GM12878 (cell line): ENCODE measurements around the gene EMID1. TPM values are rescaled to one million over a fixed set of nuclear protein-coding genes. Genes with fewer than 3 reads are reported as not detected.
A peak's percentile ranks its signal among the peaks of the same experiment; 100 is the strongest.

Experiments used
- DPF2 ChIP-seq: fragments of 450-650 bp; IDR thresholded peaks from 2 replicates; pipeline ENCODE4 v1.6.1; 2017; ENCODE audit warnings: mild to moderate bottlenecking
- EGR1 ChIP-seq, 2 experiments: IDR thresholded peaks; 1 replicate in 1 of 2; 2 replicates in 1 of 2; pipeline ENCODE4 v1.6.1; 2011 to 2012; ENCODE audit warnings: low read depth in 2 of 2, low read length in 2 of 2, borderline replicate concordance in 1 of 2, mild to moderate bottlenecking in 1 of 2, moderate library complexity in 1 of 2
- FOS ChIP-seq: IDR thresholded peaks from 3 replicates; pipeline ENCODE4 v1.6.1; 2011; ENCODE audit warnings: borderline replicate concordance; ENCODE audit not compliant: insufficient read length; ENCODE audit errors: extremely low read depth
- GATAD2B ChIP-seq: fragments of 450-650 bp; conservative IDR thresholded peaks from 2 replicates; pipeline ENCODE4 v1.6.1; 2017; ENCODE audit warnings: low read depth, mild to moderate bottlenecking, moderate library complexity
- IKZF1 ChIP-seq: fragments of 450-650 bp; conservative IDR thresholded peaks from 2 replicates; pipeline ENCODE4 v1.6.1; 2017; ENCODE audit warnings: antibody characterized with exemption, mild to moderate bottlenecking
- MEF2A ChIP-seq: IDR thresholded peaks from 2 replicates; pipeline ENCODE4 v1.6.1; 2011; ENCODE audit warnings: low read depth, mild to moderate bottlenecking, low read length, moderate library complexity; ENCODE audit not compliant: insufficient read depth
- MXI1 ChIP-seq: fragments of 150-350 bp; IDR thresholded peaks from 2 replicates; pipeline ENCODE4 v1.6.1; 2011; ENCODE audit warnings: low read depth, mild to moderate bottlenecking, inconsistent platforms, low read length, improper control_type of control experiment
- PKNOX1 ChIP-seq: fragments of 450-650 bp; IDR thresholded peaks from 2 replicates; pipeline ENCODE4 v1.6.1; 2016; ENCODE audit warnings: mild to moderate bottlenecking
- RAD21 ChIP-seq: IDR thresholded peaks from 2 replicates; pipeline ENCODE4 v1.6.1; 2011; ENCODE audit warnings: mild to moderate bottlenecking, low read depth, low read length, moderate library complexity; ENCODE audit not compliant: insufficient read depth
- RB1 ChIP-seq: fragments of 450-650 bp; formaldehyde crosslinking; IDR thresholded peaks from 2 replicates; pipeline ENCODE4 v1.6.1; 2017; ENCODE audit warnings: mild to moderate bottlenecking, borderline replicate concordance
- RELB ChIP-seq: fragments of 450-650 bp; IDR thresholded peaks from 2 replicates; pipeline ENCODE4 v1.6.1; 2017; ENCODE audit warnings: low read depth, mild to moderate bottlenecking, moderate library complexity
- SPI1 ChIP-seq: IDR thresholded peaks from 2 replicates; pipeline ENCODE4 v1.6.1; 2011; ENCODE audit warnings: low read depth, mild to moderate bottlenecking, low read length, moderate library complexity, borderline replicate concordance; ENCODE audit not compliant: insufficient read depth
- STAT1 ChIP-seq: fragments of 450-650 bp; conservative IDR thresholded peaks from 2 replicates; pipeline ENCODE4 v1.6.1; 2014; ENCODE audit warnings: antibody characterized with exemption, mild to moderate bottlenecking
- SUZ12 ChIP-seq: fragments of 200-600 bp; sonication (generic); IDR thresholded peaks from one replicate; pipeline ENCODE4 v1.6.1; 2018; ENCODE audit warnings: antibody characterized with exemption, mild to moderate bottlenecking; ENCODE audit not compliant: unreplicated experiment
- TBL1XR1 ChIP-seq: IDR thresholded peaks from 2 replicates; pipeline ENCODE4 v1.6.1; 2012; ENCODE audit warnings: low read depth, low read length, improper control_type of control experiment
- ZNF24 ChIP-seq: fragments of 450-650 bp; IDR thresholded peaks from 2 replicates; pipeline ENCODE4 v1.6.1; 2017; ENCODE audit warnings: antibody characterized with exemption, mild to moderate bottlenecking
- polyA plus RNA-seq, 11 experiments: library from polyadenylated mRNA; depleted of rRNA in 4 of 11; unstranded in 6 of 11; stranded (reverse) in 5 of 11; fragments of >200 nt; fragmentation: Nextera tagmentation in 4 of 11; fragmentation: Illumina TruSeq in 1 of 11; extraction: Ambion mirVana in 4 of 11; extraction: Trizol in 1 of 11; gene quantifications; 1 replicate in 1 of 11; 2 replicates in 10 of 11; pipeline versions ENCODE4 v1.2.1 to v1.2.3, GENCODE V29; 2011 to 2016; ENCODE audit warnings: inconsistent platforms in 2 of 11, missing spikeins in 2 of 11, low read depth in 1 of 11
- total RNA-seq, 4 experiments: library from RNA; depleted of rRNA in 3 of 4; stranded (reverse); fragments of >200 nt in 3 of 4; fragmentation: Illumina TruSeq in 1 of 4; extraction: Trizol in 1 of 4; gene quantifications; 2 replicates each; pipeline versions ENCODE4 v1.2.1 to v1.2.3, GENCODE V29; 2013 to 2021
- TF ChIP-seq, protein P1 (sequence below): fragments of 450-650 bp; IDR thresholded peaks from 2 replicates; pipeline ENCODE4 v1.6.1; 2017; ENCODE audit warnings: mild to moderate bottlenecking
- TF ChIP-seq, protein P2 (sequence below): fragments of 450-650 bp; formaldehyde crosslinking; IDR thresholded peaks from 2 replicates; pipeline ENCODE4 v1.5.0; 2022; ENCODE audit warnings: mild to moderate bottlenecking, missing genetic modification characterization
- TF ChIP-seq, protein P3 (sequence below): fragments of 450-650 bp; conservative IDR thresholded peaks from 2 replicates; pipeline ENCODE4 v1.6.1; 2017; ENCODE audit warnings: mild to moderate bottlenecking, moderate library complexity

Gene EMID1
- total and polyA plus RNA-seq, 10 of the 15 experiments (the other 5 are each of a cell fraction or from before 2014, with no cell fraction given): 1.2 to 60.3 (median 12.0) TPM

DNA sequence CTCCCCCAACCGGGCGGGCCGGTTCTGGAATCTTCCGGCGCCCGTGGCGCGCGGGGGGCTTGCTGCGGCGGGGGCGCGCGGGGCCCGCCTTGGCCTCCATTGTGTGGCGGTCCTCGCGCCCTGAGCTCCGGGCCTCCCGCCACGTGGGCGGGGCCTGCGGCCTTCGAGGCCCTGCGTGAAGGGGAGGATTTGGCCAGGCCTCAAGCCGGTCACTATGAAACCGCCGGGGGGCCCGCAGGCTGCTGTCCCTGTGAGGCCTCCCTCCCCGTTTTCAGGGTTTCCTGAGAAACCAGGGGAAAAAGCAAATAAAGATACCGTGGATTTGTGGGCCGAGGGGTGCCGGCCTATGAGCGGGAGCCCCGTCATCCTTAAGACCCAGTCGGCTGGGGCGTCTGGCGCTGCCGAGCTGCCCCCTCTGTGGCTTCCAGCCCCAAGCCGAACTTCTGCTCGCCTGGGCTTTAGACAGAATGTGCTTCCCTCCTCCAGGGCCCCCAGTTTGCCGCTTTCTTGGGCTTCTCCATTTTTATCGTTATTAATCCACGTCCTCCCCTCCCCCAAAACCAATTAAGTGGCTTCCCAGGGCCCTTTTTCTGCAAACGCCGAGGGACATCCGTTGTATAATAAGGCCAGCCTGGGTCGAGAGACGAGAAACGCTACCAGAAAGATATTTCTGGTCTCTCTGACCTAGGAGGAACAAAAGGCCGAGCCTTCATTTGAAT is 63.0 kb downstream of the EMID1 start (continued):
- TF ChIP-seq RB1 (0 out of 2 replicates have a peak, but pooled peaks have one; percentile 9), SUZ12 (no peak), RELB (no peak), IKZF1 (0 out of 2 replicates have a peak, but pooled peaks have one; percentile 17), EGR1 (IDR thresholded peaks at IDR 0.05; ENCODE audit: borderline replicate concordance in 1 of 2, low read depth in 2 of 2, low read length in 2 of 2) (0 out of 3 replicates have a peak, but pooled peaks of 1 of the 2 experiments have one; percentile 45), TBL1XR1 (no peak), DPF2 (no peak; the same call in none of the 2 replicates), STAT1 (no peak), RAD21 (no peak), ZNF24 (0 out of 2 replicates have a peak, but pooled peaks have one; percentile 49), GATAD2B (peak; percentile 81), MXI1 (peak; percentile 26; the same call in 1 of the 2 replicates), SPI1 (no peak), PKNOX1 (no peak), FOS (no peak), MEF2A (no peak)
- TF ChIP-seq, protein P1, sequence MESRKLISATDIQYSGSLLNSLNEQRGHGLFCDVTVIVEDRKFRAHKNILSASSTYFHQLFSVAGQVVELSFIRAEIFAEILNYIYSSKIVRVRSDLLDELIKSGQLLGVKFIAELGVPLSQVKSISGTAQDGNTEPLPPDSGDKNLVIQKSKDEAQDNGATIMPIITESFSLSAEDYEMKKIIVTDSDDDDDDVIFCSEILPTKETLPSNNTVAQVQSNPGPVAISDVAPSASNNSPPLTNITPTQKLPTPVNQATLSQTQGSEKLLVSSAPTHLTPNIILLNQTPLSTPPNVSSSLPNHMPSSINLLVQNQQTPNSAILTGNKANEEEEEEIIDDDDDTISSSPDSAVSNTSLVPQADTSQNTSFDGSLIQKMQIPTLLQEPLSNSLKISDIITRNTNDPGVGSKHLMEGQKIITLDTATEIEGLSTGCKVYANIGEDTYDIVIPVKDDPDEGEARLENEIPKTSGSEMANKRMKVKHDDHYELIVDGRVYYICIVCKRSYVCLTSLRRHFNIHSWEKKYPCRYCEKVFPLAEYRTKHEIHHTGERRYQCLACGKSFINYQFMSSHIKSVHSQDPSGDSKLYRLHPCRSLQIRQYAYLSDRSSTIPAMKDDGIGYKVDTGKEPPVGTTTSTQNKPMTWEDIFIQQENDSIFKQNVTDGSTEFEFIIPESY: no peak
- TF ChIP-seq, protein P2, sequence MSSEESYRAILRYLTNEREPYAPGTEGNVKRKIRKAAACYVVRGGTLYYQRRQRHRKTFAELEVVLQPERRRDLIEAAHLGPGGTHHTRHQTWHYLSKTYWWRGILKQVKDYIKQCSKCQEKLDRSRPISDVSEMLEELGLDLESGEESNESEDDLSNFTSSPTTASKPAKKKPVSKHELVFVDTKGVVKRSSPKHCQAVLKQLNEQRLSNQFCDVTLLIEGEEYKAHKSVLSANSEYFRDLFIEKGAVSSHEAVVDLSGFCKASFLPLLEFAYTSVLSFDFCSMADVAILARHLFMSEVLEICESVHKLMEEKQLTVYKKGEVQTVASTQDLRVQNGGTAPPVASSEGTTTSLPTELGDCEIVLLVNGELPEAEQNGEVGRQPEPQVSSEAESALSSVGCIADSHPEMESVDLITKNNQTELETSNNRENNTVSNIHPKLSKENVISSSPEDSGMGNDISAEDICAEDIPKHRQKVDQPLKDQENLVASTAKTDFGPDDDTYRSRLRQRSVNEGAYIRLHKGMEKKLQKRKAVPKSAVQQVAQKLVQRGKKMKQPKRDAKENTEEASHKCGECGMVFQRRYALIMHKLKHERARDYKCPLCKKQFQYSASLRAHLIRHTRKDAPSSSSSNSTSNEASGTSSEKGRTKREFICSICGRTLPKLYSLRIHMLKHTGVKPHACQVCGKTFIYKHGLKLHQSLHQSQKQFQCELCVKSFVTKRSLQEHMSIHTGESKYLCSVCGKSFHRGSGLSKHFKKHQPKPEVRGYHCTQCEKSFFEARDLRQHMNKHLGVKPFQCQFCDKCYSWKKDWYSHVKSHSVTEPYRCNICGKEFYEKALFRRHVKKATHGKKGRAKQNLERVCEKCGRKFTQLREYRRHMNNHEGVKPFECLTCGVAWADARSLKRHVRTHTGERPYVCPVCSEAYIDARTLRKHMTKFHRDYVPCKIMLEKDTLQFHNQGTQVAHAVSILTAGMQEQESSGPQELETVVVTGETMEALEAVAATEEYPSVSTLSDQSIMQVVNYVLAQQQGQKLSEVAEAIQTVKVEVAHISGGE: no peak
- TF ChIP-seq, protein P3, sequence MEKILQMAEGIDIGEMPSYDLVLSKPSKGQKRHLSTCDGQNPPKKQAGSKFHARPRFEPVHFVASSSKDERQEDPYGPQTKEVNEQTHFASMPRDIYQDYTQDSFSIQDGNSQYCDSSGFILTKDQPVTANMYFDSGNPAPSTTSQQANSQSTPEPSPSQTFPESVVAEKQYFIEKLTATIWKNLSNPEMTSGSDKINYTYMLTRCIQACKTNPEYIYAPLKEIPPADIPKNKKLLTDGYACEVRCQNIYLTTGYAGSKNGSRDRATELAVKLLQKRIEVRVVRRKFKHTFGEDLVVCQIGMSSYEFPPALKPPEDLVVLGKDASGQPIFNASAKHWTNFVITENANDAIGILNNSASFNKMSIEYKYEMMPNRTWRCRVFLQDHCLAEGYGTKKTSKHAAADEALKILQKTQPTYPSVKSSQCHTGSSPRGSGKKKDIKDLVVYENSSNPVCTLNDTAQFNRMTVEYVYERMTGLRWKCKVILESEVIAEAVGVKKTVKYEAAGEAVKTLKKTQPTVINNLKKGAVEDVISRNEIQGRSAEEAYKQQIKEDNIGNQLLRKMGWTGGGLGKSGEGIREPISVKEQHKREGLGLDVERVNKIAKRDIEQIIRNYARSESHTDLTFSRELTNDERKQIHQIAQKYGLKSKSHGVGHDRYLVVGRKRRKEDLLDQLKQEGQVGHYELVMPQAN: peak; percentile 85
